GM12878 (cell line): ENCODE measurements around the gene HMX3. TPM values are rescaled to one million over a fixed set of nuclear protein-coding genes. Genes with fewer than 3 reads are reported as not detected.

Source experiments
- BCL11A ChIP-seq: IDR thresholded peaks from 2 replicates; pipeline ENCODE4 v1.6.1; 2011; ENCODE audit warnings: low read depth, low read length
- BMI1 ChIP-seq: fragments of 450-650 bp; IDR thresholded peaks from 2 replicates; pipeline ENCODE4 v1.6.1; 2016; ENCODE audit warnings: mild to moderate bottlenecking, moderate library complexity, borderline replicate concordance
- CHD2 ChIP-seq: IDR thresholded peaks from 2 replicates; pipeline ENCODE4 v1.6.1; 2011; ENCODE audit warnings: low read depth, low read length, improper control_type of control experiment, borderline replicate concordance
- FOXM1 ChIP-seq: IDR thresholded peaks from 2 replicates; pipeline ENCODE4 v1.6.1; 2012; ENCODE audit warnings: low read depth, mild to moderate bottlenecking, inconsistent platforms, low read length, moderate library complexity
- MTA2 ChIP-seq: fragments of 450-650 bp; IDR thresholded peaks from 2 replicates; pipeline ENCODE4 v1.6.1; 2016; ENCODE audit warnings: low read depth, mild to moderate bottlenecking, moderate library complexity
- MYB ChIP-seq: fragments of 150-350 bp; IDR thresholded peaks from 2 replicates; pipeline ENCODE4 v1.6.1; 2014; ENCODE audit warnings: mild to moderate bottlenecking, low read depth, low read length, borderline replicate concordance
- POLR2A ChIP-seq: IDR thresholded peaks from 2 replicates; pipeline ENCODE4 v1.6.1; 2011; ENCODE audit warnings: low read depth, mild to moderate bottlenecking, low read length
- SMAD1 ChIP-seq: fragments of 450-650 bp; IDR thresholded peaks from 2 replicates; pipeline ENCODE4 v1.6.1; 2018; ENCODE audit warnings: mild to moderate bottlenecking, low read depth; ENCODE audit not compliant: partially characterized antibody
- polyA plus RNA-seq, 11 experiments: library from polyadenylated mRNA; depleted of rRNA in 4 of 11; unstranded in 6 of 11; stranded (reverse) in 5 of 11; fragments of >200 nt; fragmentation: Nextera tagmentation in 4 of 11; fragmentation: Illumina TruSeq in 1 of 11; extraction: Ambion mirVana in 4 of 11; extraction: Trizol in 1 of 11; gene quantifications; 1 replicate in 1 of 11; 2 replicates in 10 of 11; pipeline versions ENCODE4 v1.2.1 to v1.2.3, GENCODE V29; 2011 to 2016; ENCODE audit warnings: inconsistent platforms in 2 of 11, missing spikeins in 2 of 11, low read depth in 1 of 11
- total RNA-seq, 4 experiments: library from RNA; depleted of rRNA in 3 of 4; stranded (reverse); fragments of >200 nt in 3 of 4; fragmentation: Illumina TruSeq in 1 of 4; extraction: Trizol in 1 of 4; gene quantifications; 2 replicates each; pipeline versions ENCODE4 v1.2.1 to v1.2.3, GENCODE V29; 2013 to 2021
- TF ChIP-seq, protein P1 (sequence below): fragments of 450-650 bp; IDR thresholded peaks from 2 replicates; pipeline ENCODE4 v1.6.1; 2017; ENCODE audit warnings: mild to moderate bottlenecking, moderate library complexity

Gene HMX3
- total and polyA plus RNA-seq, 10 of the 15 experiments (the other 5 are each of a cell fraction or from before 2014, with no cell fraction given): 0.63 to 60.5 (median 15.3) TPM; not detected in 2

DNA sequence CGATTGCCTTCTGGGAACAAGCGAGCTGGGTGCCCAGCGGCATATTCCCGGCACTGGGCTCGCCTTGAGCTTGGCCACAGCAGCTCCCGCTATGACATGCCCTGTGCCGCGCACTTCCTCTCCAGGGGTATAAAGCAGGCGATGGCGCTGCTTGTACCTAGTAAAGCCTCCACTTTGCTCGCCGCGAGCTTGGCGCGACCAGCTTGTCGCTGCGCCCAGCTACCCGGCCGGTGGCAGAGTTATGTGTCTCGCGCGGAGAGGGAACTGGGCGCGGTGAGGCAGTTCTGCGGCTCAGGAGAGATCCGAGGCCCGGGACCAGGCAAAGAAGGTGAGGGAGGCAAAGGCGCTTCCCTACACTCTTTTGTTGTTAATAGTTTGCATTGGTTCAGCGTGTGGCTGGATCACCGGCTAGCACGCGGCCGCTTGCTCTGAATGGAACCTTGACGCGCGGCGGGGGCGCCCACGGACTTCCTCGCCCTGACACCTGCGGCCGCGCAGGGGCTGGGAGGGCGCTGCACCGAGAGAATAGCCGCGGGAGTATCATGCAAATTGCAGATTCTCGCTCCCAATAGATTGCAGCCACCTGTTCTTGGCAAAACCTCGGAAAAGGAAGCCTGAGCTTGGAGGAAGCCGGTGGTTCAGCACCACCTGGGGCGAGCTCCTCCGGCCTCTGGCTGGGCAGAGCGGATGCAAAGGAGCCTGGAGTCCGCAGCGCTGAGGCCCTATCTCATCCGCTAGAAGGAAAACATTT is 15.4 kb downstream of the HMX3 start (continued):
- TF ChIP-seq, protein P1, sequence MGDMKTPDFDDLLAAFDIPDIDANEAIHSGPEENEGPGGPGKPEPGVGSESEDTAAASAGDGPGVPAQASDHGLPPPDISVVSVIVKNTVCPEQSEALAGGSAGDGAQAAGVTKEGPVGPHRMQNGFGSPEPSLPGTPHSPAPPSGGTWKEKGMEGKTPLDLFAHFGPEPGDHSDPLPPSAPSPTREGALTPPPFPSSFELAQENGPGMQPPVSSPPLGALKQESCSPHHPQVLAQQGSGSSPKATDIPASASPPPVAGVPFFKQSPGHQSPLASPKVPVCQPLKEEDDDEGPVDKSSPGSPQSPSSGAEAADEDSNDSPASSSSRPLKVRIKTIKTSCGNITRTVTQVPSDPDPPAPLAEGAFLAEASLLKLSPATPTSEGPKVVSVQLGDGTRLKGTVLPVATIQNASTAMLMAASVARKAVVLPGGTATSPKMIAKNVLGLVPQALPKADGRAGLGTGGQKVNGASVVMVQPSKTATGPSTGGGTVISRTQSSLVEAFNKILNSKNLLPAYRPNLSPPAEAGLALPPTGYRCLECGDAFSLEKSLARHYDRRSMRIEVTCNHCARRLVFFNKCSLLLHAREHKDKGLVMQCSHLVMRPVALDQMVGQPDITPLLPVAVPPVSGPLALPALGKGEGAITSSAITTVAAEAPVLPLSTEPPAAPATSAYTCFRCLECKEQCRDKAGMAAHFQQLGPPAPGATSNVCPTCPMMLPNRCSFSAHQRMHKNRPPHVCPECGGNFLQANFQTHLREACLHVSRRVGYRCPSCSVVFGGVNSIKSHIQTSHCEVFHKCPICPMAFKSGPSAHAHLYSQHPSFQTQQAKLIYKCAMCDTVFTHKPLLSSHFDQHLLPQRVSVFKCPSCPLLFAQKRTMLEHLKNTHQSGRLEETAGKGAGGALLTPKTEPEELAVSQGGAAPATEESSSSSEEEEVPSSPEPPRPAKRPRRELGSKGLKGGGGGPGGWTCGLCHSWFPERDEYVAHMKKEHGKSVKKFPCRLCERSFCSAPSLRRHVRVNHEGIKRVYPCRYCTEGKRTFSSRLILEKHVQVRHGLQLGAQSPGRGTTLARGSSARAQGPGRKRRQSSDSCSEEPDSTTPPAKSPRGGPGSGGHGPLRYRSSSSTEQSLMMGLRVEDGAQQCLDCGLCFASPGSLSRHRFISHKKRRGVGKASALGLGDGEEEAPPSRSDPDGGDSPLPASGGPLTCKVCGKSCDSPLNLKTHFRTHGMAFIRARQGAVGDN: 0 out of 2 replicates have a peak, but pooled peaks have one; percentile 23
- TF ChIP-seq SMAD1 (no peak), MYB (no peak), CHD2 (no peak), BMI1 (no peak), POLR2A (peak; percentile 58), FOXM1 (no peak), MTA2 (no peak), BCL11A (no peak)
